Measurements from ENCODE around the gene NTM. TPM values are rescaled to one million over a fixed set of nuclear protein-coding genes. Genes with fewer than 3 reads are reported as not detected.
"Not testable (repeated sequence)": the region's sequence is repeated elsewhere in the genome, so short reads cannot be mapped to it uniquely, and the experiment has no call there.

NTM gene
- polyA plus RNA-seq, 1 donor (not counting 4 experiments of a cell fraction or from before 2014, with no cell fraction given), result 47.9 TPM

GRCh38 chr11:132365650-132366049, 995.2 kb downstream of the NTM start:
- TF ChIP-seq, protein P1, sequence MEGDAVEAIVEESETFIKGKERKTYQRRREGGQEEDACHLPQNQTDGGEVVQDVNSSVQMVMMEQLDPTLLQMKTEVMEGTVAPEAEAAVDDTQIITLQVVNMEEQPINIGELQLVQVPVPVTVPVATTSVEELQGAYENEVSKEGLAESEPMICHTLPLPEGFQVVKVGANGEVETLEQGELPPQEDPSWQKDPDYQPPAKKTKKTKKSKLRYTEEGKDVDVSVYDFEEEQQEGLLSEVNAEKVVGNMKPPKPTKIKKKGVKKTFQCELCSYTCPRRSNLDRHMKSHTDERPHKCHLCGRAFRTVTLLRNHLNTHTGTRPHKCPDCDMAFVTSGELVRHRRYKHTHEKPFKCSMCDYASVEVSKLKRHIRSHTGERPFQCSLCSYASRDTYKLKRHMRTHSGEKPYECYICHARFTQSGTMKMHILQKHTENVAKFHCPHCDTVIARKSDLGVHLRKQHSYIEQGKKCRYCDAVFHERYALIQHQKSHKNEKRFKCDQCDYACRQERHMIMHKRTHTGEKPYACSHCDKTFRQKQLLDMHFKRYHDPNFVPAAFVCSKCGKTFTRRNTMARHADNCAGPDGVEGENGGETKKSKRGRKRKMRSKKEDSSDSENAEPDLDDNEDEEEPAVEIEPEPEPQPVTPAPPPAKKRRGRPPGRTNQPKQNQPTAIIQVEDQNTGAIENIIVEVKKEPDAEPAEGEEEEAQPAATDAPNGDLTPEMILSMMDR (optimal IDR thresholded peaks at IDR 0.05 in 1 of 3, IDR thresholded peaks at IDR 0.05 in 1 of 3, conservative IDR thresholded peaks at IDR 0.05 in 1 of 3; ENCODE audit: extremely low read depth in 1 of 3, insufficient read depth in 2 of 3, low read length in 3 of 3), result no peak
- TF ChIP-seq EZH2 (IDR thresholded peaks at IDR 0.05; ENCODE audit: low read length), result no peak
- H3K9me1 ChIP-seq (ENCODE audit: control insufficient read depth, extremely low read depth, insufficient read depth, low read length), result no peaks in the 10 kb centered on the region
- H3K36me3 ChIP-seq (ENCODE audit: control insufficient read depth in 2 of 2, extremely low read depth in 1 of 2, insufficient read depth in 2 of 2, low read length in 2 of 2), result no peaks in the 10 kb centered on the region
- H3K27me3 ChIP-seq (ENCODE audit: control insufficient read depth, extremely low read depth, insufficient read depth, low read length), result no peaks in the 10 kb centered on the region
- dilution Hi-C loops (cut with MboI; ENCODE audit: extremely low pct_ligation_motif_present, low sequenced_read_pairs), result no loop called here
- no peak overlapping the region for H3K4me2 ChIP-seq (ENCODE audit: control insufficient read depth, extremely low read depth, insufficient read depth, low read depth, low read length)
- H3K79me2 ChIP-seq (ENCODE audit: control insufficient read depth, insufficient read depth, low read length), result no peaks in the 10 kb centered on the region
- no peak for FAIRE-seq
- H3K9me3 ChIP-seq (ENCODE audit: control insufficient read depth, low read depth, low read length), result no peaks in the 10 kb centered on the region
- no peak overlapping the region for H3K27ac ChIP-seq (ENCODE audit: control insufficient read depth, insufficient read depth, low read length)
- no peaks in the 10 kb centered on the region for H4K20me1 ChIP-seq (ENCODE audit: control insufficient read depth, extremely low read depth, insufficient read depth, low read length)
- no peaks in the 10 kb centered on the region for H3K4me1 ChIP-seq (ENCODE audit: control insufficient read depth, extremely low read depth, insufficient read depth, low read length)
- no peak overlapping the region for H3K9ac ChIP-seq (ENCODE audit: control insufficient read depth, extremely low read depth, insufficient read depth, low read length)
- H3K4me3 ChIP-seq (ENCODE audit: control insufficient read depth in 2 of 3, extremely low read depth in 1 of 3, insufficient read depth in 2 of 3, low read depth in 1 of 3, low read length in 3 of 3), result no peak overlapping the region
- no peak overlapping the region for H2AFZ ChIP-seq (ENCODE audit: control insufficient read depth, low read length)
- no peak for DNase-seq (ENCODE audit: low read depth, low spot score)

GRCh38 chr11:132367293-132367692, 996.9 kb downstream of the NTM start:
- Histone ChIP-seq H3K27me3 (ENCODE audit: control insufficient read depth, extremely low read depth, insufficient read depth, low read length) (no peaks in the 10 kb centered on the region), H3K79me2 (ENCODE audit: control insufficient read depth, insufficient read depth, low read length) (no peaks in the 10 kb centered on the region), H2AFZ (ENCODE audit: control insufficient read depth, low read length) (no peak overlapping the region), H3K9me1 (ENCODE audit: control insufficient read depth, extremely low read depth, insufficient read depth, low read length) (no peaks in the 10 kb centered on the region), H3K4me2 (ENCODE audit: control insufficient read depth, extremely low read depth, insufficient read depth, low read depth, low read length) (no peak overlapping the region), H3K36me3 (ENCODE audit: control insufficient read depth in 2 of 2, extremely low read depth in 1 of 2, insufficient read depth in 2 of 2, low read length in 2 of 2) (no peaks in the 10 kb centered on the region), H3K9me3 (ENCODE audit: control insufficient read depth, low read depth, low read length) (no peaks in the 10 kb centered on the region), H3K4me3 (ENCODE audit: control insufficient read depth in 2 of 3, extremely low read depth in 1 of 3, insufficient read depth in 2 of 3, low read depth in 1 of 3, low read length in 3 of 3) (no peak overlapping the region), H3K27ac (ENCODE audit: control insufficient read depth, insufficient read depth, low read length) (no peak overlapping the region), H3K9ac (ENCODE audit: control insufficient read depth, extremely low read depth, insufficient read depth, low read length) (no peak overlapping the region), H4K20me1 (ENCODE audit: control insufficient read depth, extremely low read depth, insufficient read depth, low read length) (no peaks in the 10 kb centered on the region), H3K4me1 (ENCODE audit: control insufficient read depth, extremely low read depth, insufficient read depth, low read length) (no peaks in the 10 kb centered on the region)
- dilution Hi-C loops (cut with MboI; ENCODE audit: extremely low pct_ligation_motif_present, low sequenced_read_pairs), result no loop called here
- FAIRE-seq, result no peak
- TF ChIP-seq, protein P1 (optimal IDR thresholded peaks at IDR 0.05 in 1 of 3, IDR thresholded peaks at IDR 0.05 in 1 of 3, conservative IDR thresholded peaks at IDR 0.05 in 1 of 3; ENCODE audit: extremely low read depth in 1 of 3, insufficient read depth in 2 of 3, low read length in 3 of 3), result no peak
- TF ChIP-seq EZH2 (IDR thresholded peaks at IDR 0.05; ENCODE audit: low read length), result no peak
- DNase-seq (ENCODE audit: low read depth, low spot score), result no peak

DNA sequence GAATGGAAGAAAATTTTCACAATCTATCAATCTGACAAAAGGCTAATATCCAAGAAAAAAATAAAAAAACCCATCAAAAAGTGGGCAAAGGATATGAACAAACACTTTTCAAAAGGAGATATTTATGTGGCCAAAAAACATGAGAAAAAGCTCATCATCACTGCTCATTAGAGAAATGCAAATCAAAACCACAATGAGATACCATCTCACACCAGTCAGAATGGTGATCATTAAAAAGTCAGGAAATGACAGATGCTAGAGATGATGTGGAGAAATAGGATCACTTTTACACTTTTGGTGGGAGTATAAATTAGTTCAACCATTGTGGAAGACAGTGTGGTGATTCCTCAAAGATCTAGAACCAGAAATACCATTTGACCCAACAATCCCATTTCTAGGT, 999.7 kb downstream of the NTM start:
- H3K27me3 ChIP-seq (ENCODE audit: control insufficient read depth, extremely low read depth, insufficient read depth, low read length); H3K36me3 ChIP-seq (ENCODE audit: control insufficient read depth in 2 of 2, extremely low read depth in 1 of 2, insufficient read depth in 2 of 2, low read length in 2 of 2); H3K9me3 ChIP-seq (ENCODE audit: control insufficient read depth, low read depth, low read length); H3K79me2 ChIP-seq (ENCODE audit: control insufficient read depth, insufficient read depth, low read length); DNase-seq (ENCODE audit: low read depth, low spot score); H3K4me3 ChIP-seq (ENCODE audit: control insufficient read depth in 2 of 3, extremely low read depth in 1 of 3, insufficient read depth in 2 of 3, low read depth in 1 of 3, low read length in 3 of 3); H3K9me1 ChIP-seq (ENCODE audit: control insufficient read depth, extremely low read depth, insufficient read depth, low read length); H2AFZ ChIP-seq (ENCODE audit: control insufficient read depth, low read length); H3K27ac ChIP-seq (ENCODE audit: control insufficient read depth, insufficient read depth, low read length); H3K9ac ChIP-seq (ENCODE audit: control insufficient read depth, extremely low read depth, insufficient read depth, low read length); H3K4me2 ChIP-seq (ENCODE audit: control insufficient read depth, extremely low read depth, insufficient read depth, low read depth, low read length); FAIRE-seq; H4K20me1 ChIP-seq (ENCODE audit: control insufficient read depth, extremely low read depth, insufficient read depth, low read length); dilution Hi-C loops (cut with MboI; ENCODE audit: extremely low pct_ligation_motif_present, low sequenced_read_pairs); H3K4me1 ChIP-seq (ENCODE audit: control insufficient read depth, extremely low read depth, insufficient read depth, low read length): not testable (repeated sequence)
